Smooth muscle cell (in vitro differentiated cells): ENCODE data around the gene ARHGEF7. TPM values are rescaled to one million over a fixed set of nuclear protein-coding genes. Genes with fewer than 3 reads are reported as not detected.
A peak's percentile ranks its signal among the peaks of the same experiment; 100 is the strongest.

ENCODE experiments used
- DNase-seq: peaks from one replicate; lab custom pipeline; 2025; ENCODE audit not compliant: unreplicated experiment; lab: John Stamatoyannopoulos, UW
- H2AFZ ChIP-seq: fragments of 200-600 bp; sonication (generic); 2 replicates; pipeline ENCODE4 v1.6.0; 2016; ENCODE audit warnings: antibody characterized with exemption, low read depth, mild to moderate bottlenecking
- H3F3A ChIP-seq: fragments of 200-600 bp; sonication (generic); 2 replicates; pipeline ENCODE4 v1.6.0; 2017; ENCODE audit warnings: antibody characterized with exemption, low read depth
- H3K27ac ChIP-seq: fragments of 200-600 bp; sonication (generic); 2 replicates; pipeline ENCODE4 v1.5.1; 2016; ENCODE audit warnings: low read depth, mild to moderate bottlenecking
- H3K27me3 ChIP-seq: fragments of 200-600 bp; sonication (generic); 2 replicates; pipeline ENCODE4 v1.6.1; 2016; ENCODE audit warnings: low read depth, mild to moderate bottlenecking
- H3K36me3 ChIP-seq: fragments of 200-600 bp; sonication (generic); 2 replicates; pipeline ENCODE4 v1.5.1; 2016; ENCODE audit warnings: low read depth
- H3K4me1 ChIP-seq: fragments of 200-600 bp; sonication (generic); 2 replicates; pipeline ENCODE4 v1.5.1; 2016; ENCODE audit warnings: low read depth
- H3K4me2 ChIP-seq: fragments of 200-600 bp; sonication (generic); 2 replicates; pipeline ENCODE4 v1.6.0; 2016; ENCODE audit warnings: mild to moderate bottlenecking
- H3K4me3 ChIP-seq: fragments of 200-600 bp; sonication (generic); 2 replicates; pipeline ENCODE4 v1.5.1; 2016; ENCODE audit warnings: mild to moderate bottlenecking
- H3K79me2 ChIP-seq: fragments of 200-600 bp; sonication (generic); 2 replicates; pipeline ENCODE4 v1.6.0; 2016; ENCODE audit warnings: low read depth, mild to moderate bottlenecking
- H3K9ac ChIP-seq: fragments of 200-600 bp; sonication (generic); 2 replicates; pipeline ENCODE4 v1.6.0; 2016; ENCODE audit warnings: low read depth
- H3K9me3 ChIP-seq: fragments of 200-600 bp; sonication (generic); replicated peaks from 2 replicates; pipeline ENCODE4 v1.5.1; 2016; ENCODE audit warnings: low read depth
- H4K20me1 ChIP-seq: fragments of 200-600 bp; sonication (generic); 2 replicates; pipeline ENCODE4 v1.6.0; 2016; ENCODE audit warnings: low read depth
- CTCF ChIP-seq: fragments of 200-600 bp; sonication (generic); IDR thresholded peaks from 2 replicates; pipeline ENCODE4 v1.5.1; 2017; ENCODE audit warnings: borderline replicate concordance, mild to moderate bottlenecking, antibody characterized with exemption; ENCODE audit not compliant: insufficient read depth, poor library complexity, severe bottlenecking
- WGBS: methylation state at CpG from one replicate; pipeline ENCODE4 v1.1.7; 2016; ENCODE audit warnings: low lambda C conversion rate; 5-methylcytosine and 5-hydroxymethylcytosine counted together
- polyA plus RNA-seq: library from polyadenylated mRNA; unstranded; fragments of >200 nt; fragmentation: Nextera tagmentation; extraction: Ambion mirVana; gene quantifications from 2 replicates; pipeline ENCODE4 v1.2.1, GENCODE V29; 2016
- total RNA-seq: library from RNA; depleted of rRNA; stranded (reverse); fragments of >200 nt; gene quantifications from 2 replicates; pipeline ENCODE4 v1.2.3, GENCODE V29; 2014

ARHGEF7 gene
- total and polyA plus RNA-seq, 2 experiments from 2014 or later: 13.8 to 32.4 TPM

- no peak overlapping the region for H2AFZ ChIP-seq
- peaks cover 68% of the 10 kb centered on the region for H3K79me2 ChIP-seq
- no peaks in the 10 kb centered on the region for H3K9me3 ChIP-seq
- WGBS: 96% methylated on average over 4 of the region's 4 CpGs
- H3K27ac ChIP-seq: no peak overlapping the region
- no peaks in the 10 kb centered on the region for H3F3A ChIP-seq
- no peak for DNase-seq
- H3K36me3 ChIP-seq: no peaks in the 10 kb centered on the region
- H3K4me3 ChIP-seq: no peak overlapping the region
- H3K4me2 ChIP-seq: no peak overlapping the region
- no peak for TF ChIP-seq CTCF
- peaks cover 100% of the 10 kb centered on the region for H4K20me1 ChIP-seq
- H3K27me3 ChIP-seq: no peaks in the 10 kb centered on the region
- no peak overlapping the region for H3K9ac ChIP-seq
- no peaks in the 10 kb centered on the region for H3K4me1 ChIP-seq
These were observed 60.8 kb downstream of the ARHGEF7 start for GRCh38 chr13:111175935-111176334.

- no peak overlapping the region for H2AFZ ChIP-seq
- no peaks in the 10 kb centered on the region for H3K9me3 ChIP-seq
- no peak for TF ChIP-seq CTCF
- no peak overlapping the region for H3K9ac ChIP-seq
- peaks cover 100% of the 10 kb centered on the region for H4K20me1 ChIP-seq
- no peak overlapping the region for H3K27ac ChIP-seq
- 98% methylated on average over 8 of the region's 8 CpGs for WGBS
- no peak overlapping the region for H3K4me2 ChIP-seq
- DNase-seq: no peak
- H3K4me1 ChIP-seq: no peaks in the 10 kb centered on the region
- H3K27me3 ChIP-seq: no peaks in the 10 kb centered on the region
- H3K4me3 ChIP-seq: no peak overlapping the region
- H3K79me2 ChIP-seq: peaks cover 69% of the 10 kb centered on the region
- no peaks in the 10 kb centered on the region for H3K36me3 ChIP-seq
- H3F3A ChIP-seq: no peaks in the 10 kb centered on the region
These were observed 61.3 kb downstream of the ARHGEF7 start for GRCh38 chr13:111176421-111176820.

- Histone ChIP-seq H3K27me3 (no peaks in the 10 kb centered on the region), H3K36me3 (no peaks in the 10 kb centered on the region), H3F3A (no peaks in the 10 kb centered on the region), H3K4me3 (no peak overlapping the region), H3K4me2 (no peak overlapping the region), H2AFZ (no peak overlapping the region), H4K20me1 (peaks cover 100% of the 10 kb centered on the region), H3K4me1 (no peaks in the 10 kb centered on the region), H3K79me2 (peaks cover 70% of the 10 kb centered on the region), H3K9ac (no peak overlapping the region), H3K27ac (peak overlapping the region; percentile 48), H3K9me3 (no peaks in the 10 kb centered on the region)
- WGBS: 91% methylated on average over 14 of the region's 14 CpGs
- no peak for DNase-seq
- no peak for TF ChIP-seq CTCF
These were observed 62.1 kb downstream of the ARHGEF7 start for GRCh38 chr13:111177081-111177711.

- Histone ChIP-seq H3K79me2 (peaks cover 70% of the 10 kb centered on the region), H3K36me3 (no peaks in the 10 kb centered on the region), H2AFZ (no peak overlapping the region), H3K9me3 (no peaks in the 10 kb centered on the region), H4K20me1 (peaks cover 100% of the 10 kb centered on the region), H3K9ac (no peak overlapping the region), H3K4me1 (no peaks in the 10 kb centered on the region), H3K4me3 (no peak overlapping the region), H3K4me2 (no peak overlapping the region), H3K27ac (peak overlapping the region; percentile 48), H3F3A (no peaks in the 10 kb centered on the region), H3K27me3 (no peaks in the 10 kb centered on the region)
- TF ChIP-seq CTCF: no peak
- WGBS: 91% methylated on average over 6 of the region's 6 CpGs
- DNase-seq: no peak
These were observed 62.8 kb downstream of the ARHGEF7 start for GRCh38 chr13:111177921-111178320.
